Measurements from ENCODE around the gene PF4V1.
"Not testable (repeated sequence)": the region's sequence is repeated elsewhere in the genome, so short reads cannot be mapped to it uniquely, and the experiment has no call there.

PF4V1 gene

GRCh38 chr4:73869130-73870055, 16.3 kb downstream of the PF4V1 start, which contains the start of gene CXCL1:
TSS of gene CXCL1 (plus strand) at chr4:73869393. CDS start at chr4:73869471, 78 bp downstream.
- peak within 1 kb of the TSS; percentile 60 for H3K4me3 ChIP-seq (ENCODE audit: low read depth, low read length)

GRCh38 chr4:73870260-73870659, 17.2 kb downstream of the PF4V1 start:
- peak overlapping the region; percentile 60 for H3K4me3 ChIP-seq (ENCODE audit: low read depth, low read length)

GRCh38 chr4:73870768-73871167, 17.7 kb downstream of the PF4V1 start:
- H3K4me3 ChIP-seq (ENCODE audit: low read depth, low read length), result no peak overlapping the region

- no peak overlapping the region for H3K4me3 ChIP-seq (ENCODE audit: low read depth, low read length)
These were observed 18.6 kb downstream of the PF4V1 start for GRCh38 chr4:73871511-73872310.

GRCh38 chr4:73872316-73873108, 19.4 kb downstream of the PF4V1 start:
- H3K4me3 ChIP-seq (ENCODE audit: low read depth, low read length), result no peak overlapping the region

GRCh38 chr4:73874386-73874785, 21.3 kb downstream of the PF4V1 start:
- no peak overlapping the region for H3K4me3 ChIP-seq (ENCODE audit: low read depth, low read length)

- no peak overlapping the region for H3K4me3 ChIP-seq (ENCODE audit: low read depth, low read length)
These were observed 22.3 kb downstream of the PF4V1 start for GRCh38 chr4:73875401-73875800.

GRCh38 chr4:73883306-73883705, 30.2 kb downstream of the PF4V1 start:
- H3K4me3 ChIP-seq (ENCODE audit: low read depth, low read length), result no peak overlapping the region

- H3K4me3 ChIP-seq (ENCODE audit: low read depth, low read length), result no peak overlapping the region
These were observed 32.6 kb downstream of the PF4V1 start for GRCh38 chr4:73885574-73886267.

- no peak overlapping the region for H3K4me3 ChIP-seq (ENCODE audit: low read depth, low read length)
These were observed 38.2 kb downstream of the PF4V1 start for GRCh38 chr4:73891326-73891725.

GRCh38 chr4:73891739-73892405, 38.8 kb downstream of the PF4V1 start:
- no peak overlapping the region for H3K4me3 ChIP-seq (ENCODE audit: low read depth, low read length)

GRCh38 chr4:73892966-73893365, 39.9 kb downstream of the PF4V1 start:
- no peak overlapping the region for H3K4me3 ChIP-seq (ENCODE audit: low read depth, low read length)

- H3K4me3 ChIP-seq (ENCODE audit: low read depth, low read length), result no peak overlapping the region
These were observed 40.9 kb downstream of the PF4V1 start for GRCh38 chr4:73894001-73894400.

GRCh38 chr4:73895201-73896175, 42.4 kb downstream of the PF4V1 start:
- no peak overlapping the region for H3K4me3 ChIP-seq (ENCODE audit: low read depth, low read length)

GRCh38 chr4:73896416-73896815, 43.3 kb downstream of the PF4V1 start:
- no peak overlapping the region for H3K4me3 ChIP-seq (ENCODE audit: low read depth, low read length)

- no peak overlapping the region for H3K4me3 ChIP-seq (ENCODE audit: low read depth, low read length)
These were observed 44.5 kb downstream of the PF4V1 start for GRCh38 chr4:73897380-73898136.

- not testable (repeated sequence) for H3K4me3 ChIP-seq (ENCODE audit: low read depth, low read length)
These were observed 46.2 kb downstream of the PF4V1 start for GRCh38 chr4:73899338-73899737.

GRCh38 chr4:73901031-73901430, 47.9 kb downstream of the PF4V1 start:
- no peak overlapping the region for H3K4me3 ChIP-seq (ENCODE audit: low read depth, low read length)

All from iPS-11a (cell line).